ENCODE data around the gene GREB1.

GREB1 gene

GRCh38 chr2:11540148-11540995 lies 6.5 kb downstream of the GREB1 start:
- no peaks in the 10 kb centered on the region for H3K9me3 ChIP-seq
- intact Hi-C loops (cut with DNase I; ENCODE audit: low total_unique reads): no loop called here

GRCh38 chr2:11540996-11541692 lies 7.3 kb downstream of the GREB1 start:
- no peak overlapping the region for H3K27ac ChIP-seq
- no peak overlapping the region for H3K4me3 ChIP-seq
- H3K4me1 ChIP-seq: no peaks in the 10 kb centered on the region
- H3K27me3 ChIP-seq: peaks cover 0 to 41% of the 10 kb centered on the region in 2 donors
- no peaks in the 10 kb centered on the region for H3K9me3 ChIP-seq
- TF ChIP-seq CTCF (IDR thresholded peaks at IDR 0.05): no peak
- intact Hi-C loops (cut with DNase I; ENCODE audit: low total_unique reads): no loop called here
- DNase-seq: no peak
- no peaks in the 10 kb centered on the region for H3K36me3 ChIP-seq

More at GRCh38 chr2:11540148-11540995, 6.5 kb downstream of the GREB1 start:
- no peak for TF ChIP-seq CTCF (IDR thresholded peaks at IDR 0.05)
- Histone ChIP-seq H3K4me3 (no peak overlapping the region), H3K36me3 (no peaks in the 10 kb centered on the region), H3K27me3 (peaks cover 0 to 46% of the 10 kb centered on the region in 2 donors), H3K4me1 (no peaks in the 10 kb centered on the region), H3K27ac (no peak overlapping the region)
- no peak for DNase-seq

GRCh38 chr2:11541693-11542274 lies 7.9 kb downstream of the GREB1 start:
- TF ChIP-seq CTCF (IDR thresholded peaks at IDR 0.05): no peak
- H3K27ac ChIP-seq: no peak overlapping the region
- peaks cover 0 to 39% of the 10 kb centered on the region in 2 donors for H3K27me3 ChIP-seq
- H3K36me3 ChIP-seq: no peaks in the 10 kb centered on the region
- intact Hi-C loops (cut with DNase I; ENCODE audit: low total_unique reads): no loop called here
- no peaks in the 10 kb centered on the region for H3K9me3 ChIP-seq
- no peak for DNase-seq
- H3K4me1 ChIP-seq: no peaks in the 10 kb centered on the region
- H3K4me3 ChIP-seq: no peak overlapping the region

- H3K4me1 ChIP-seq: no peaks in the 10 kb centered on the region
- no peaks in the 10 kb centered on the region for H3K9me3 ChIP-seq
- H3K4me3 ChIP-seq: no peak overlapping the region
- no peak for DNase-seq
- no peak for TF ChIP-seq CTCF (IDR thresholded peaks at IDR 0.05)
- no peak overlapping the region for H3K27ac ChIP-seq
- intact Hi-C loops (cut with DNase I; ENCODE audit: low total_unique reads): no loop called here
- H3K27me3 ChIP-seq: peaks cover 0 to 39% of the 10 kb centered on the region in 2 donors
- H3K36me3 ChIP-seq: no peaks in the 10 kb centered on the region
Observed at GRCh38 chr2:11542275-11542819, 8.5 kb downstream of the GREB1 start.

GRCh38 chr2:11543337-11544216 lies 9.7 kb downstream of the GREB1 start:
- Histone ChIP-seq H3K9me3 (no peaks in the 10 kb centered on the region), H3K4me1 (no peaks in the 10 kb centered on the region), H3K36me3 (no peaks in the 10 kb centered on the region), H3K27ac (no peak overlapping the region), H3K27me3 (peaks cover 0 to 34% of the 10 kb centered on the region in 2 donors), H3K4me3 (no peak overlapping the region)
- TF ChIP-seq CTCF (IDR thresholded peaks at IDR 0.05): no peak
- intact Hi-C loops (cut with DNase I; ENCODE audit: low total_unique reads): no loop called here
- DNase-seq: no peak
